Osteoblast (primary cell): Measurements from ENCODE around the gene CMIP. TPM values are rescaled to one million over a fixed set of nuclear protein-coding genes. Genes with fewer than 3 reads are reported as not detected.

Source experiments
- DNase-seq: peaks from one replicate; pipeline ENCODE4 v3.0.0; 2011; ENCODE audit warnings: low spot score, mixed read lengths; ENCODE audit not compliant: insufficient read length; ENCODE audit errors: missing footprints
- H2AFZ ChIP-seq: 2 replicates; pipeline ENCODE4 v1.6.0; 2011; ENCODE audit warnings: mild to moderate bottlenecking, low read length
- H3K27ac ChIP-seq: 2 replicates; pipeline ENCODE4 v1.5.1; 2011; ENCODE audit warnings: mild to moderate bottlenecking, low read depth, low read length, moderate library complexity
- H3K27me3 ChIP-seq: 2 replicates; pipeline ENCODE4 v1.6.0; 2012; ENCODE audit warnings: mild to moderate bottlenecking, control low read depth, inconsistent platforms, low read length, moderate library complexity; ENCODE audit not compliant: insufficient read depth
- H3K36me3 ChIP-seq: 2 replicates; pipeline ENCODE4 v1.5.1; 2011; ENCODE audit warnings: mild to moderate bottlenecking, low read length, control low read depth, moderate library complexity; ENCODE audit not compliant: insufficient read depth
- H3K4me1 ChIP-seq: 2 replicates; pipeline ENCODE4 v1.5.1; 2011; ENCODE audit warnings: mild to moderate bottlenecking, low read length, control low read depth, moderate library complexity; ENCODE audit not compliant: insufficient read depth
- H3K4me2 ChIP-seq: 2 replicates; pipeline ENCODE4 v1.6.0; 2011; ENCODE audit warnings: mild to moderate bottlenecking, low read length; ENCODE audit not compliant: insufficient read depth
- H3K4me3 ChIP-seq: fragments of 200-600 bp; sonication (generic); 3 replicates; pipeline ENCODE4 v1.5.1; 2012; ENCODE audit warnings: mild to moderate bottlenecking, low read length, inconsistent platforms; ENCODE audit not compliant: insufficient read depth
- H3K79me2 ChIP-seq: 2 replicates; pipeline ENCODE4 v1.6.0; 2012; ENCODE audit warnings: mild to moderate bottlenecking, low read length, control low read depth, inconsistent platforms; ENCODE audit not compliant: insufficient read depth
- H3K9me3 ChIP-seq: 2 replicates; pipeline ENCODE4 v1.5.1; 2011; ENCODE audit warnings: low read depth, low read length, control low read depth
- H4K20me1 ChIP-seq: 2 replicates; pipeline ENCODE4 v1.6.0; 2012; ENCODE audit warnings: mild to moderate bottlenecking, low read length, control low read depth; ENCODE audit not compliant: insufficient read depth
- CTCF ChIP-seq: IDR thresholded peaks from 2 replicates; pipeline ENCODE4 v1.5.1; 2011; ENCODE audit warnings: mild to moderate bottlenecking, low read depth, low read length, moderate library complexity; ENCODE audit errors: extremely low read depth
- total RNA-seq: library from RNA; depleted of rRNA; stranded (reverse); fragments of >200 nt; gene quantifications from 2 replicates; pipeline ENCODE4 v1.2.3, GENCODE V29; 2012

CMIP gene
- total RNA-seq, 1 donor, result 8.3 TPM

- H3K27me3 ChIP-seq, result no peaks in the 10 kb centered on the region
- H3K27ac ChIP-seq, result no peak overlapping the region
- no peak overlapping the region for H3K4me3 ChIP-seq
- peak; percentile 78 for DNase-seq
- H3K4me2 ChIP-seq, result no peak overlapping the region
- no peaks in the 10 kb centered on the region for H3K36me3 ChIP-seq
- H2AFZ ChIP-seq, result no peak overlapping the region
- peaks cover 6% of the 10 kb centered on the region for H3K4me1 ChIP-seq
- no peak for TF ChIP-seq CTCF
- peaks cover 49% of the 10 kb centered on the region for H4K20me1 ChIP-seq
- H3K9me3 ChIP-seq, result no peaks in the 10 kb centered on the region
- H3K79me2 ChIP-seq, result peaks cover 14% of the 10 kb centered on the region
Observed at GRCh38 chr16:81618187-81618586, 173.6 kb downstream of the CMIP start.

GRCh38 chr16:81618661-81619060 lies 174.1 kb downstream of the CMIP start:
- TF ChIP-seq CTCF, result no peak
- Histone ChIP-seq H3K9me3 (no peaks in the 10 kb centered on the region), H3K4me1 (peaks cover 6% of the 10 kb centered on the region), H3K79me2 (peaks cover 14% of the 10 kb centered on the region), H2AFZ (no peak overlapping the region), H3K27me3 (no peaks in the 10 kb centered on the region), H3K27ac (no peak overlapping the region), H3K36me3 (no peaks in the 10 kb centered on the region), H3K4me3 (no peak overlapping the region), H4K20me1 (peaks cover 48% of the 10 kb centered on the region), H3K4me2 (no peak overlapping the region)
- no peak for DNase-seq

GRCh38 chr16:81620029-81620428 lies 175.4 kb downstream of the CMIP start:
- Histone ChIP-seq H3K79me2 (peaks cover 7% of the 10 kb centered on the region), H4K20me1 (peaks cover 43% of the 10 kb centered on the region), H3K4me3 (no peak overlapping the region), H3K27ac (no peak overlapping the region), H2AFZ (no peak overlapping the region), H3K4me1 (peaks cover 9% of the 10 kb centered on the region), H3K36me3 (no peaks in the 10 kb centered on the region), H3K27me3 (no peaks in the 10 kb centered on the region), H3K4me2 (no peak overlapping the region), H3K9me3 (no peaks in the 10 kb centered on the region)
- TF ChIP-seq CTCF, result no peak
- peak; percentile 8 for DNase-seq

- no peak for TF ChIP-seq CTCF
- no peaks in the 10 kb centered on the region for H3K9me3 ChIP-seq
- no peak overlapping the region for H3K4me3 ChIP-seq
- no peaks in the 10 kb centered on the region for H3K36me3 ChIP-seq
- H3K27ac ChIP-seq, result no peak overlapping the region
- H3K4me1 ChIP-seq, result peaks cover 17% of the 10 kb centered on the region
- H3K4me2 ChIP-seq, result no peak overlapping the region
- no peak overlapping the region for H2AFZ ChIP-seq
- no peaks in the 10 kb centered on the region for H3K79me2 ChIP-seq
- DNase-seq, result peak; percentile 17
- peaks cover 50% of the 10 kb centered on the region for H4K20me1 ChIP-seq
- H3K27me3 ChIP-seq, result no peaks in the 10 kb centered on the region
Observed at GRCh38 chr16:81620796-81621195, 176.2 kb downstream of the CMIP start.
